ENCODE data around the gene TMEM43. TPM values are rescaled to one million over a fixed set of nuclear protein-coding genes. Genes with fewer than 3 reads are reported as not detected.
A peak's percentile ranks its signal among the peaks of the same experiment; 100 is the strongest.

Gene TMEM43
- total RNA-seq, 4 donors from 2014 or later = 93.5 to 114 (median 102) TPM

GRCh38 chr3:14138878-14139655 is 14.2 kb downstream of the TMEM43 start:
- intact Hi-C loops (cut with DNase I; ENCODE audit: low total_unique reads) = no loop called here
- H3K9me3 ChIP-seq = no peaks in the 10 kb centered on the region
- H3K27me3 ChIP-seq = no peaks in the 10 kb centered on the region
- no peaks in the 10 kb centered on the region for H3K36me3 ChIP-seq
- peaks cover 10 to 12% of the 10 kb centered on the region in 2 donors for H3K4me1 ChIP-seq
- no peak overlapping the region for H3K4me3 ChIP-seq
- no peak for DNase-seq
- TF ChIP-seq, protein P1, sequence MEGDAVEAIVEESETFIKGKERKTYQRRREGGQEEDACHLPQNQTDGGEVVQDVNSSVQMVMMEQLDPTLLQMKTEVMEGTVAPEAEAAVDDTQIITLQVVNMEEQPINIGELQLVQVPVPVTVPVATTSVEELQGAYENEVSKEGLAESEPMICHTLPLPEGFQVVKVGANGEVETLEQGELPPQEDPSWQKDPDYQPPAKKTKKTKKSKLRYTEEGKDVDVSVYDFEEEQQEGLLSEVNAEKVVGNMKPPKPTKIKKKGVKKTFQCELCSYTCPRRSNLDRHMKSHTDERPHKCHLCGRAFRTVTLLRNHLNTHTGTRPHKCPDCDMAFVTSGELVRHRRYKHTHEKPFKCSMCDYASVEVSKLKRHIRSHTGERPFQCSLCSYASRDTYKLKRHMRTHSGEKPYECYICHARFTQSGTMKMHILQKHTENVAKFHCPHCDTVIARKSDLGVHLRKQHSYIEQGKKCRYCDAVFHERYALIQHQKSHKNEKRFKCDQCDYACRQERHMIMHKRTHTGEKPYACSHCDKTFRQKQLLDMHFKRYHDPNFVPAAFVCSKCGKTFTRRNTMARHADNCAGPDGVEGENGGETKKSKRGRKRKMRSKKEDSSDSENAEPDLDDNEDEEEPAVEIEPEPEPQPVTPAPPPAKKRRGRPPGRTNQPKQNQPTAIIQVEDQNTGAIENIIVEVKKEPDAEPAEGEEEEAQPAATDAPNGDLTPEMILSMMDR (IDR thresholded peaks at IDR 0.05) = no peak
- TF ChIP-seq POLR2A (IDR thresholded peaks at IDR 0.05) = no peak
- H3K27ac ChIP-seq = no peak overlapping the region

DNA sequence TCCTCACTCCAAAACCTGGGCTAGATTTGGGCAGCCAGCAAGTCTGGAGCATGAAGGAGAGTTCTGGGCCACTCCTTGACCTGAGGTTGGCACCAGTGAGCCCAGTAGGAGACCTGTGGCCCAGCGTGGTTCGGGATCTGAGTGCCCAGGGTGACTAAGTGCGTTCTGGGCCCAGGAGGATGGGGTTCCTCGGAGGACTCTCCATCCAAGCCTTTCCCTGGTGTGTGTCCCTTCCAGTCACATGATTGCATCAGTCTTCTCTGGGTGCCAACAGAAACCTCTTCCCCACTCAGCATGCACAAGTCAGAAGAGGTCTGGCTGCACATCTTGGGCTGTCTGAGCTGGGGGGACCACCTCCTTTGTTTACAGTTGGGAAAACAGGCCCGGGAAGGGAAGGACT is 14.9 kb downstream of the TMEM43 start:
- Histone ChIP-seq H3K27me3 (no peaks in the 10 kb centered on the region), H3K36me3 (no peaks in the 10 kb centered on the region), H3K9me3 (no peaks in the 10 kb centered on the region), H3K4me3 (no peak overlapping the region), H3K4me1 (peaks cover 11 to 12% of the 10 kb centered on the region in 2 donors), H3K27ac (no peak overlapping the region)
- intact Hi-C loops (cut with DNase I; ENCODE audit: low total_unique reads) = no loop called here
- TF ChIP-seq, protein P1 (IDR thresholded peaks at IDR 0.05) = no peak
- TF ChIP-seq POLR2A (IDR thresholded peaks at IDR 0.05) = no peak
- DNase-seq = no peak

GRCh38 chr3:14140668-14141067 is 15.8 kb downstream of the TMEM43 start:
- Histone ChIP-seq H3K4me1 (peaks cover 19 to 20% of the 10 kb centered on the region in 2 donors), H3K9me3 (no peaks in the 10 kb centered on the region), H3K27me3 (no peaks in the 10 kb centered on the region), H3K36me3 (no peaks in the 10 kb centered on the region), H3K27ac (peak overlapping the region in 1 of 2 donors; percentile 96), H3K4me3 (no peak overlapping the region)
- DNase-seq = peak in 1 of 2 donors; percentile 10
- TF ChIP-seq POLR2A (IDR thresholded peaks at IDR 0.05) = no peak
- TF ChIP-seq, protein P1 (IDR thresholded peaks at IDR 0.05) = no peak
- intact Hi-C loops (cut with DNase I; ENCODE audit: low total_unique reads) = no loop called here

DNA sequence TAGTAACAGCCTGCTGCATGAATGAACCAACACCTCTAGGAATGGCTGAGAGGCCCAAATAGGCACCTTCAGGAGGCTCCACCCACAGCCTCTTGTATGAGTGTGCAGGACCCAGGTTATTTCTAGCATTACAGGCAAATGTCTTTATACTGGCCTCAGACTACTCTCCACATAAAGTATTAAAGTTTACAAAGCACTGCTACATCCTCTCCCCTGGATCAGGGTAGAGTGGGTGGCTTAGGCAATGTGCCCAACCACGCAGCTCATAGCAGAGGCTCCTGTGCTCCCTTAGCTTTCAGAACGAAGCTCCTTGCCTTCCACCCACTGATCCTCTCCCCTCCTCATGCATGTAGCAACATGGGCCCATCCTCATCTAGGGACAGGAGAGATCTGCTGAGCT is 16.3 kb downstream of the TMEM43 start:
- intact Hi-C loops (cut with DNase I; ENCODE audit: low total_unique reads) = no loop called here
- H3K27ac ChIP-seq = peak overlapping the region in 1 of 2 donors; percentile 96
- peak in 1 of 2 donors; percentile 9 for DNase-seq

More for the DNA sequence above, 16.3 kb downstream of the TMEM43 start:
- no peak for TF ChIP-seq POLR2A (IDR thresholded peaks at IDR 0.05)
- TF ChIP-seq, protein P1 (IDR thresholded peaks at IDR 0.05) = no peak
- H3K36me3 ChIP-seq = no peaks in the 10 kb centered on the region
- no peaks in the 10 kb centered on the region for H3K27me3 ChIP-seq
- H3K9me3 ChIP-seq = no peaks in the 10 kb centered on the region
- H3K4me1 ChIP-seq = peaks cover 19 to 20% of the 10 kb centered on the region in 2 donors
- no peak overlapping the region for H3K4me3 ChIP-seq
